IPS-15b (cell line): ENCODE data around the gene GAGE2A.
"Not testable (repeated sequence)": the region's sequence is repeated elsewhere in the genome, so short reads cannot be mapped to it uniquely, and the experiment has no call there.

Source experiments
- H3K27me3 ChIP-seq: one replicate; pipeline ENCODE4 v1.6.1; 2013; ENCODE audit warnings: low read length; ENCODE audit not compliant: control insufficient read depth, insufficient read depth
- H3K36me3 ChIP-seq: one replicate; pipeline ENCODE4 v1.6.1; 2013; ENCODE audit warnings: low read length; ENCODE audit not compliant: control insufficient read depth, insufficient read depth
- H3K4me1 ChIP-seq: one replicate; pipeline ENCODE4 v1.6.1; 2013; ENCODE audit warnings: mild to moderate bottlenecking, low read length; ENCODE audit not compliant: control insufficient read depth, insufficient read depth
- H3K4me3 ChIP-seq: one replicate; pipeline ENCODE4 v1.5.1; 2013; ENCODE audit warnings: low read depth, low read length
- H3K9ac ChIP-seq: one replicate; pipeline ENCODE4 v1.6.1; 2013; ENCODE audit warnings: low read depth, mild to moderate bottlenecking, low read length
- H3K9me3 ChIP-seq: one replicate; pipeline ENCODE4 v1.6.1; 2013; ENCODE audit warnings: mild to moderate bottlenecking, low read length; ENCODE audit not compliant: control insufficient read depth, insufficient read depth

Gene GAGE2A

GRCh38 chrX:49589196-49589595 lies at the start of gene GAGE2A:
TSS of gene GAGE2A (plus strand) at chrX:49589496. CDS start at chrX:49590651, 1,155 bp downstream.
- H3K4me3 ChIP-seq, H3K9ac ChIP-seq, H3K36me3 ChIP-seq, H3K27me3 ChIP-seq, H3K9me3 ChIP-seq, H3K4me1 ChIP-seq: not testable (repeated sequence)

DNA sequence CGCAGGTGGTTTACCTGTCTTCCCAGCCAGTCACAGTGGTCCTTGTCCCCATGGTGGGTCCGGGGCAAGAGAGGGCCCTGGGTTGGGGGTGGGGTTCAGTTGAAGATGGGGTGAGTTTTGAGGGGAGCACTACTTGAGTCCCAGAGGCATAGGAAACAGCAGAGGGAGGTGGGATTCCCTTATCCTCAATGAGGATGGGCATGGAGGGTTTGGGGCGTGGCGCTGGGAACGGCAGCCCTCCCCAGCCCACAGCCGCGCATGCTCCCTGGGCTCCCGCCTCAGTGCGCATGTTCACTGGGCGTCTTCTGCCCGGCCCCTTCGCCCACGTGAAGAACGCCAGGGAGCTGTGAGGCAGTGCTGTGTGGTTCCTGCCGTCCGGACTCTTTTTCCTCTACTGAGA lies 47.9 kb upstream of the GAGE2A start, which contains the start of gene GAGE12D:
TSS of gene GAGE12D (plus strand) at position 301 of the 400 bp plus-strand sequence. CDS start 1,155 bp downstream, outside the sequence.
- H3K36me3 ChIP-seq, H3K9me3 ChIP-seq, H3K27me3 ChIP-seq, H3K4me1 ChIP-seq, H3K4me3 ChIP-seq, H3K9ac ChIP-seq: not testable (repeated sequence)

DNA sequence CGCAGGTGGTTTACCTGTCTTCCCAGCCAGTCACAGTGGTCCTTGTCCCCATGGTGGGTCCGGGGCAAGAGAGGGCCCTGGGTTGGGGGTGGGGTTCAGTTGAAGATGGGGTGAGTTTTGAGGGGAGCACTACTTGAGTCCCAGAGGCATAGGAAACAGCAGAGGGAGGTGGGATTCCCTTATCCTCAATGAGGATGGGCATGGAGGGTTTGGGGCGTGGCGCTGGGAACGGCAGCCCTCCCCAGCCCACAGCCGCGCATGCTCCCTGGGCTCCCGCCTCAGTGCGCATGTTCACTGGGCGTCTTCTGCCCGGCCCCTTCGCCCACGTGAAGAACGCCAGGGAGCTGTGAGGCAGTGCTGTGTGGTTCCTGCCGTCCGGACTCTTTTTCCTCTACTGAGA lies 38.3 kb upstream of the GAGE2A start, which contains the start of gene GAGE12E:
TSS of gene GAGE12E (plus strand) at position 301 of the 400 bp plus-strand sequence. CDS start 1,155 bp downstream, outside the sequence.
- not testable (repeated sequence) for H3K4me3 ChIP-seq, H3K36me3 ChIP-seq, H3K9me3 ChIP-seq, H3K9ac ChIP-seq, H3K4me1 ChIP-seq, H3K27me3 ChIP-seq

DNA sequence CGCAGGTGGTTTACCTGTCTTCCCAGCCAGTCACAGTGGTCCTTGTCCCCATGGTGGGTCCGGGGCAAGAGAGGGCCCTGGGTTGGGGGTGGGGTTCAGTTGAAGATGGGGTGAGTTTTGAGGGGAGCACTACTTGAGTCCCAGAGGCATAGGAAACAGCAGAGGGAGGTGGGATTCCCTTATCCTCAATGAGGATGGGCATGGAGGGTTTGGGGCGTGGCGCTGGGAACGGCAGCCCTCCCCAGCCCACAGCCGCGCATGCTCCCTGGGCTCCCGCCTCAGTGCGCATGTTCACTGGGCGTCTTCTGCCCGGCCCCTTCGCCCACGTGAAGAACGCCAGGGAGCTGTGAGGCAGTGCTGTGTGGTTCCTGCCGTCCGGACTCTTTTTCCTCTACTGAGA lies 28.8 kb upstream of the GAGE2A start, which contains the start of gene GAGE12F:
TSS of gene GAGE12F (plus strand) at position 301 of the 400 bp plus-strand sequence. CDS start 1,155 bp downstream, outside the sequence.
- not testable (repeated sequence) for H3K9ac ChIP-seq, H3K9me3 ChIP-seq

DNA sequence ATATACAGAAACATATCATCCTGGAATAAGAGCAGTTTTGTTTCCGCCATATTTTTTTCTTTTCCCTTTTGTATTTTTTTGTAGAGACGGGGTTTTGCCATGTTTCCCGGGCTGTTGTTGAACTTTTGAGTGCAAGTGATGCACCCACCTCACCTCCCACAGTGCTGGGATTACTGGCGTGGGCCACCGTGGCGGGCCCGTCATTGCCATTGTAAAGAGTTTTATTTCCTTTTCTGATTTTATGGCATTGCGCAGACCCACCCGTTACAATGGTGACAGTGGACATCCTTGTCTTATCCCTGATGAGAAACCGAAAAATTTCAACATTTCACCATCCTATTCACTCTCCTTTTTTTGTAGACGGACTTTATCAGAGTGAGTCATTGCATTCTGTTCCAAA lies 20.6 kb upstream of the GAGE2A start:
- H3K4me1 ChIP-seq, H3K27me3 ChIP-seq, H3K9ac ChIP-seq: not testable (repeated sequence)

More for the DNA sequence above, 28.8 kb upstream of the GAGE2A start, which contains the start of gene GAGE12F:
- not testable (repeated sequence) for H3K4me3 ChIP-seq, H3K27me3 ChIP-seq, H3K36me3 ChIP-seq, H3K4me1 ChIP-seq

GRCh38 chrX:49569152-49569551 lies 20.1 kb upstream of the GAGE2A start:
- H3K4me3 ChIP-seq, H3K4me1 ChIP-seq, H3K36me3 ChIP-seq, H3K27me3 ChIP-seq, H3K9ac ChIP-seq, H3K9me3 ChIP-seq: not testable (repeated sequence)

More for the DNA sequence above, 20.6 kb upstream of the GAGE2A start:
- not testable (repeated sequence) for H3K9me3 ChIP-seq, H3K4me3 ChIP-seq, H3K36me3 ChIP-seq

DNA sequence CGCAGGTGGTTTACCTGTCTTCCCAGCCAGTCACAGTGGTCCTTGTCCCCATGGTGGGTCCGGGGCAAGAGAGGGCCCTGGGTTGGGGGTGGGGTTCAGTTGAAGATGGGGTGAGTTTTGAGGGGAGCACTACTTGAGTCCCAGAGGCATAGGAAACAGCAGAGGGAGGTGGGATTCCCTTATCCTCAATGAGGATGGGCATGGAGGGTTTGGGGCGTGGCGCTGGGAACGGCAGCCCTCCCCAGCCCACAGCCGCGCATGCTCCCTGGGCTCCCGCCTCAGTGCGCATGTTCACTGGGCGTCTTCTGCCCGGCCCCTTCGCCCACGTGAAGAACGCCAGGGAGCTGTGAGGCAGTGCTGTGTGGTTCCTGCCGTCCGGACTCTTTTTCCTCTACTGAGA lies 19.2 kb upstream of the GAGE2A start, which contains the start of gene GAGE12G:
TSS of gene GAGE12G (plus strand) at position 301 of the 400 bp plus-strand sequence. CDS start 1,155 bp downstream, outside the sequence.
- H3K36me3 ChIP-seq, H3K27me3 ChIP-seq, H3K9ac ChIP-seq, H3K4me3 ChIP-seq, H3K4me1 ChIP-seq, H3K9me3 ChIP-seq: not testable (repeated sequence)

DNA sequence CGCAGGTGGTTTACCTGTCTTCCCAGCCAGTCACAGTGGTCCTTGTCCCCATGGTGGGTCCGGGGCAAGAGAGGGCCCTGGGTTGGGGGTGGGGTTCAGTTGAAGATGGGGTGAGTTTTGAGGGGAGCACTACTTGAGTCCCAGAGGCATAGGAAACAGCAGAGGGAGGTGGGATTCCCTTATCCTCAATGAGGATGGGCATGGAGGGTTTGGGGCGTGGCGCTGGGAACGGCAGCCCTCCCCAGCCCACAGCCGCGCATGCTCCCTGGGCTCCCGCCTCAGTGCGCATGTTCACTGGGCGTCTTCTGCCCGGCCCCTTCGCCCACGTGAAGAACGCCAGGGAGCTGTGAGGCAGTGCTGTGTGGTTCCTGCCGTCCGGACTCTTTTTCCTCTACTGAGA lies 9.6 kb upstream of the GAGE2A start, which contains the start of gene GAGE12H:
TSS of gene GAGE12H (plus strand) at position 301 of the 400 bp plus-strand sequence. CDS start 1,155 bp downstream, outside the sequence.
- H3K4me3 ChIP-seq, H3K36me3 ChIP-seq, H3K9me3 ChIP-seq, H3K4me1 ChIP-seq, H3K9ac ChIP-seq, H3K27me3 ChIP-seq: not testable (repeated sequence)

DNA sequence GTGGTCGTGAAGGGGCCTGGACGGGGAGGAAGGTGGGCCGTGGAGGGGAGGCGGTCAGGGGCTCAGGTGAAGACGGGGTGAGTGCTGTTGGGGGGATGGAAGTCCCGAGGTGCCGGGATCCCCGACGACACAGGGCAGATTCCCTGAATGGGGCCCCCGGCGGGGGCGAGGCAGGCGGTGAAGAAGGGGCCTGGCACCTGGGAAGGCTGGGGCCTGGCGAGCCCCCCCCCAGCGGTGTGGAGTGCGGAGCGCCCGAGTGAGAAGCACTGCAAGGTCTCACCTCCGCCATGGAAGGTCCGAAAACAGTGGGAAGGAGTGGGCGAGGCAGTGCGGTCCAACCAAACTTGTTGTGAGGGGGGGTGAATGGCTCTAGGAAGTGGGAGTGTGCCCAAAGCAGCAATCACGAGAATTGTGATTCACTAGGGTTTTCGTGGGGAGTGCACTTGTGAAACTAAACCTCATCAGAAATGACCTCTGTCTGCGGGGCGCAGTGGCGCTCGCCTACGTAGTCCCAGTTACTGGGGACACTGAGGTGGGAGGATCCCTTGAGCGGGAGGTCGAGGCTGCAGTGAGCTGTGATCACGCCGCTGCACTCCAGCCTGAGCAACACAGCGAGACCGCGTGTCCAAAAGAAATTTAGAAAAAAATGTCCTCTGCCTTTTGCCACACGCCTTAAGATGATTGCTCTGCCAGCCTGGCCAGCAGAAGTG lies 628 bp downstream of the GAGE2A start:
- H3K27me3 ChIP-seq, H3K4me3 ChIP-seq, H3K9me3 ChIP-seq, H3K36me3 ChIP-seq, H3K4me1 ChIP-seq, H3K9ac ChIP-seq: not testable (repeated sequence)

GRCh38 chrX:49590488-49590887 lies 1.2 kb downstream of the GAGE2A start:
- H3K9ac ChIP-seq, H3K36me3 ChIP-seq, H3K27me3 ChIP-seq, H3K4me3 ChIP-seq, H3K9me3 ChIP-seq, H3K4me1 ChIP-seq: not testable (repeated sequence)

- H3K9me3 ChIP-seq, H3K36me3 ChIP-seq, H3K9ac ChIP-seq, H3K4me3 ChIP-seq, H3K27me3 ChIP-seq, H3K4me1 ChIP-seq: not testable (repeated sequence)
Observed at GRCh38 chrX:49598720-49599119, 9.4 kb downstream of the GAGE2A start, which contains the start of gene GAGE1. TSS of gene GAGE1 (plus strand) at chrX:49599020. CDS start at chrX:49600175, 1,155 bp downstream.

DNA sequence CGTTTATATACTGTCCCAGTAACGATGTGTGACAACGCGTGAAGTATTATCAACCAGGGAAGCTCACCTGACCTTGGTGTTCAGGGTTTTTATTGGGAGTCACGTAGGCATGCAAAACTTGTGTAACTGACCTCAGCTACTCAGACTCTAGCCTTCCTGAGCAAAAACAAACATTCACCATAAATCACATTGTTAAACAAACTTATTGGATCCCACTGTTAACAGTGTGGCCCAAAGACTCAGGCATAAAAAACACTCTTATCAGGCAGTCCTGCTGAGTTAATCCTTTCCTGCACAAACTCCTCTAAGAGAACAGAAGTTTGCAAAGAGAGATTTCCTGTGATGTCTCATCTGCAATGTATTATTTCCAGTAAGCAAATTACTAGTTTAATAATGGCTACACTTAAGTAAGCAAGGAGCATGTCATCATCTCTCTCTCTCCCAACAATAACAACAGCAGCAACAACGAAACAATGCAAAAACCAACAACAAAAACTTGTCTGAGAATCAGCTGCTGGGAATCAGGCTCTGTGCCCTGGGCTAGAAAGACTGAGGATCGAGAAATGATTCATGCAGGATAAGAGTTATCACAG lies 21.5 kb downstream of the GAGE2A start:
- Histone ChIP-seq H3K36me3 (no peaks in the 10 kb centered on the region), H3K27me3 (no peaks in the 10 kb centered on the region), H3K9ac (no peak overlapping the region), H3K4me1 (no peaks in the 10 kb centered on the region), H3K9me3 (no peaks in the 10 kb centered on the region), H3K4me3 (no peak overlapping the region)
